Tibial artery (tissue), 4 donors: ENCODE measurements around the gene ZCCHC10.
A peak's percentile ranks its signal among the peaks of the same experiment; 100 is the strongest.
"Not testable (repeated sequence)": the region's sequence is repeated elsewhere in the genome, so short reads cannot be mapped to it uniquely, and the experiment has no call there.

Source experiments
- DNase-seq, 2 donors: peaks; one replicate each; pipeline ENCODE4 v3.0.0-alpha.2; 2019
- H3K27ac ChIP-seq, 2 donors: fragments of 200-600 bp; sonication (generic) in 1 of 2; 1 replicate in 1 of 2; 2 replicates in 1 of 2; pipeline ENCODE4 v1.5.1; 2018 to 2019; ENCODE audit warnings: mild to moderate bottlenecking in 1 of 2
- H3K27me3 ChIP-seq, 2 donors: fragments of 200-600 bp; sonication (generic) in 1 of 2; one replicate each; pipeline versions ENCODE4 v1.5.1 to v1.6.0; 2016 to 2019
- H3K36me3 ChIP-seq, 3 donors: fragments of 200-600 bp; sonication (generic) in 2 of 3; one replicate each; pipeline ENCODE4 v1.5.1; 2016 to 2019; ENCODE audit warnings: mild to moderate bottlenecking in 2 of 3
- H3K4me1 ChIP-seq, 4 donors: fragments of 200-600 bp; sonication (generic) in 2 of 4; 1 replicate in 3 of 4; 2 replicates in 1 of 4; pipeline ENCODE4 v1.5.1; 2016 to 2019
- H3K4me3 ChIP-seq, 2 donors: fragments of 200-600 bp; sonication (generic) in 1 of 2; 1 replicate in 1 of 2; 2 replicates in 1 of 2; pipeline ENCODE4 v1.5.1; 2018 to 2019; ENCODE audit warnings: mild to moderate bottlenecking in 2 of 2
- H3K9me3 ChIP-seq, 3 donors: fragments of 200-600 bp; sonication (generic) in 1 of 3; one replicate each; pipeline ENCODE4 v1.5.1; 2016 to 2019
- CTCF ChIP-seq, 2 experiments: fragments of 200-600 bp in 1 of 2; fragments of 450-650 bp in 1 of 2; IDR thresholded peaks; one replicate each; pipeline ENCODE4 v1.5.1; 2017 to 2019; ENCODE audit warnings: antibody characterized with exemption in 2 of 2, mild to moderate bottlenecking in 1 of 2, moderate library complexity in 1 of 2
- intact Hi-C: fragments of 100-400 bp; cut with DNase I; formaldehyde crosslinking; loops from one replicate; pipeline ENCODE4 v1.15.0; 2023; ENCODE audit warnings: low total_unique reads

Gene ZCCHC10

GRCh38 chr5:132963171-132964104, 62.9 kb downstream of the ZCCHC10 start, which contains the start of gene AFF4:
Gene AFF4 (minus strand): TSS chr5:132963634. CDS start chr5:132937189, 26,445 bp downstream.
- no peaks in the 10 kb centered on the region for H3K9me3 ChIP-seq
- intact Hi-C loops = loop anchor here (2.0 to 10.0 kb wide), 2 partner anchors 61 to 89 kb away; partner anchors contain the start of genes HSPA4 and ZCCHC10
- TF ChIP-seq CTCF (IDR thresholded peaks at IDR 0.05) = peak in 1 of 2 experiments; percentile 19
- H3K27me3 ChIP-seq = no peaks in the 10 kb centered on the region
- H3K36me3 ChIP-seq = no peaks in the 10 kb centered on the region
- H3K4me1 ChIP-seq = peaks cover 0 to 42% (median 24%) of the 10 kb centered on the region in 4 donors
- H3K4me3 ChIP-seq = peak within 1 kb of the TSS; percentile 70 to 91
- peak; percentile 96 to 98 for DNase-seq
- H3K27ac ChIP-seq = peak within 1 kb of the TSS; percentile 99

- intact Hi-C loops = loop anchor here (2.0 to 10.0 kb wide), 2 partner anchors 62 to 90 kb away; partner anchors contain the start of genes HSPA4 and ZCCHC10
- H3K36me3 ChIP-seq = no peaks in the 10 kb centered on the region
- no peaks in the 10 kb centered on the region for H3K27me3 ChIP-seq
- H3K27ac ChIP-seq = peak overlapping the region; percentile 99
- H3K9me3 ChIP-seq = no peaks in the 10 kb centered on the region
- peaks cover 0 to 49% (median 25%) of the 10 kb centered on the region in 4 donors for H3K4me1 ChIP-seq
- no peak for TF ChIP-seq CTCF (IDR thresholded peaks at IDR 0.05)
- peak overlapping the region; percentile 70 to 91 for H3K4me3 ChIP-seq
- no peak for DNase-seq
Observed at GRCh38 chr5:132962429-132963021, 63.8 kb downstream of the ZCCHC10 start.

GRCh38 chr5:132961887-132962286, 64.5 kb downstream of the ZCCHC10 start:
- intact Hi-C loops = loop anchor here (2.0 to 10.0 kb wide), 2 partner anchors 63 to 91 kb away; partner anchors contain the start of genes HSPA4 and ZCCHC10
- no peak for DNase-seq
- Histone ChIP-seq H3K4me1 (peaks cover 0 to 55% (median 28%) of the 10 kb centered on the region in 4 donors), H3K27me3 (no peaks in the 10 kb centered on the region), H3K4me3 (peak overlapping the region; percentile 70 to 91), H3K9me3 (no peaks in the 10 kb centered on the region), H3K36me3 (no peaks in the 10 kb centered on the region), H3K27ac (peak overlapping the region; percentile 99)
- no peak for TF ChIP-seq CTCF (IDR thresholded peaks at IDR 0.05)

- not testable (repeated sequence) for H3K27me3 ChIP-seq, DNase-seq, H3K9me3 ChIP-seq, H3K36me3 ChIP-seq
- Histone ChIP-seq H3K27ac (peak overlapping the region in 1 of 2 donors; percentile 99), H3K4me3 (peak overlapping the region; percentile 70 to 91), H3K4me1 (peaks cover 0 to 62% (median 29%) of the 10 kb centered on the region in 4 donors)
- intact Hi-C loops = loop anchor here (10.0 kb wide), 1 partner anchor 64 kb away; the partner anchor contains the start of gene ZCCHC10
Observed at GRCh38 chr5:132961123-132961815, 65.1 kb downstream of the ZCCHC10 start.

- H3K4me1 ChIP-seq = peaks cover 0 to 92% (median 43%) of the 10 kb centered on the region in 4 donors
- DNase-seq, H3K4me3 ChIP-seq, H3K36me3 ChIP-seq, H3K9me3 ChIP-seq, H3K27ac ChIP-seq, intact Hi-C loops, H3K27me3 ChIP-seq: not testable (repeated sequence)
Observed at GRCh38 chr5:132956166-132956799, 70.1 kb downstream of the ZCCHC10 start.

GRCh38 chr5:132953710-132954109, 72.6 kb downstream of the ZCCHC10 start:
- Histone ChIP-seq H3K4me3 (no peak overlapping the region), H3K27me3 (no peaks in the 10 kb centered on the region), H3K27ac (peak overlapping the region in 1 of 2 donors; percentile 30), H3K36me3 (peaks cover 0 to 8% (median 6%) of the 10 kb centered on the region in 3 donors), H3K9me3 (no peaks in the 10 kb centered on the region), H3K4me1 (peaks cover 0 to 85% (median 34%) of the 10 kb centered on the region in 4 donors)
- no peak for DNase-seq
- no peak for TF ChIP-seq CTCF (IDR thresholded peaks at IDR 0.05)
- intact Hi-C loops = no loop called here
